Caco-2 (cell line): ENCODE data around the gene RFC1. TPM values are rescaled to one million over a fixed set of nuclear protein-coding genes. Genes with fewer than 3 reads are reported as not detected.

Source experiments
- BruUV-seq: library from RNA; stranded (reverse); fragments of 400-500 nt; replicated peaks from 2 replicates; lab custom pipeline; 2021; lab: Mats Ljungman, UMichigan
- CTCF ChIA-PET: fragments of 300-600 bp; sonication (Branson Sonifier 250); formaldehyde crosslinking; loops from one replicate; lab custom pipeline; 2022; ENCODE audit warnings: antibody characterized with exemption; lab: Charles Lee
- POLR2A ChIA-PET: fragments of 300-600 bp; sonication (Branson Sonifier 250); formaldehyde crosslinking; loops from one replicate; lab custom pipeline; 2022; ENCODE audit warnings: antibody characterized with exemption; lab: Charles Lee
- DNase-seq, 2 experiments: peaks; one replicate each; pipeline versions ENCODE4 v3.0.0 to v3.0.0-alpha.2; 2020 to 2022
- H3K27me3 ChIP-seq: replicated peaks from 2 replicates; pipeline ENCODE4 v1.6.0; 2011; ENCODE audit warnings: low read length; ENCODE audit not compliant: control insufficient read depth, insufficient read depth
- H3K36me3 ChIP-seq: 2 replicates; pipeline ENCODE4 v1.5.1; 2011; ENCODE audit warnings: low read length; ENCODE audit not compliant: control insufficient read depth, insufficient read depth
- H3K4me1 ChIP-seq: fragments of 250-450 bp; sonication (Bioruptor Pico); 2 replicates; pipeline ENCODE4 v1.5.1; 2020; ENCODE audit warnings: mild to moderate bottlenecking
- H3K4me3 ChIP-seq: 2 replicates; pipeline ENCODE4 v1.5.1; 2011; ENCODE audit warnings: low read depth, mild to moderate bottlenecking, control low read depth, low read length
- H3K9me3 ChIP-seq: fragments of 250-450 bp; sonication (Bioruptor Pico); 2 replicates; pipeline ENCODE4 v1.5.1; 2020; ENCODE audit warnings: mild to moderate bottlenecking, moderate library complexity
- H3K27ac Mint-ChIP-seq: one replicate; pipeline ENCODE4 v1.8.0; 2022; ENCODE audit warnings: mixed read lengths; ENCODE audit not compliant: unreplicated experiment
- H3K27me3 Mint-ChIP-seq: one replicate; pipeline ENCODE4 v1.8.0; 2022; ENCODE audit warnings: mixed read lengths; ENCODE audit not compliant: insufficient read depth, unreplicated experiment
- H3K36me3 Mint-ChIP-seq: one replicate; pipeline ENCODE4 v1.8.0; 2022; ENCODE audit warnings: mild to moderate bottlenecking, mixed read lengths; ENCODE audit not compliant: insufficient read depth, unreplicated experiment
- H3K4me1 Mint-ChIP-seq: one replicate; pipeline ENCODE4 v1.8.0; 2022; ENCODE audit warnings: low read depth, mixed read lengths; ENCODE audit not compliant: unreplicated experiment
- H3K4me3 Mint-ChIP-seq: one replicate; pipeline ENCODE4 v1.8.0; 2022; ENCODE audit warnings: mild to moderate bottlenecking, moderate library complexity, mixed read lengths; ENCODE audit not compliant: unreplicated experiment
- H3K9me3 Mint-ChIP-seq: one replicate; pipeline ENCODE4 v1.8.0; 2022; ENCODE audit warnings: mixed read lengths; ENCODE audit not compliant: unreplicated experiment
- intact Hi-C: fragments of 100-400 bp; cut with micrococcal nuclease; formaldehyde crosslinking; loops from one replicate; pipeline ENCODE4 v1.10.0; 2022; ENCODE audit not compliant: unreplicated experiment
- total RNA-seq: library from RNA; stranded (reverse); gene quantifications from 2 replicates; pipeline ENCODE4 v1.2.3, GENCODE V29; 2022
- TF ChIP-seq, protein P1 (sequence below), 2 experiments: fragments of 200-600 bp in 1 of 2; IDR thresholded peaks; 1 replicate in 1 of 2; 2 replicates in 1 of 2; pipeline versions ENCODE4 v1.5.1 to v1.8.0; 2011 to 2022; ENCODE audit warnings: antibody characterized with exemption in 1 of 2, control low read depth in 1 of 2, inconsistent platforms in 1 of 2, low read depth in 1 of 2, low read length in 1 of 2, mild to moderate bottlenecking in 1 of 2, moderate library complexity in 1 of 2; ENCODE audit not compliant: insufficient read depth in 1 of 2, severe bottlenecking in 1 of 2, unreplicated experiment in 1 of 2

The RFC1 gene
- total RNA-seq, 1 experiment from 2014 or later, result 63.4 TPM

DNA sequence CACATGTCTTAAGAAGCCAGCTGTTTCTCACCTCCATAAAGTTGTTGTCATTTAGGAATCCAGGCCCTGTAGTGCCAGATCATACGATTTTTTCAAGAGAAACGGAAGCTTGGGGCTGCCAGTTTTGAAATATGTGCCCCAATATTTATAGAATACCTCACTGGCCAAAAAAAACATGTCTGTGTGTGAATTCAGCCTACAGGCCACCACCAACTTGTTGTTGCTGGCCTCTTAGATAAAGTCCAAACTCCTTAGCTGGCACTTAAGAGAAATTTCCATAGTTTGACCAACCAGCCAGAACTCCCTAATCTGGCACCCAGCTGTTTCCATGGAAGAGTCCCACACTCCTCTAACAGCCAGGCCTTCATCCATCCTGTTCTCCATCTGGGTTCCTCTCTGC lies 109.7 kb downstream of the RFC1 start:
- Histone ChIP-seq H3K4me1 (no peaks in the 10 kb centered on the region; the same call in 1 of the 2 replicates), H3K9me3 (no peaks in the 10 kb centered on the region), H3K36me3 (no peaks in the 10 kb centered on the region), H3K27me3 (no peaks in the 10 kb centered on the region), H3K4me3 (no peak overlapping the region)
- Mint-ChIP-seq H3K27ac (no peak overlapping the region), H3K9me3 (no peaks in the 10 kb centered on the region), H3K4me3 (no peak overlapping the region), H3K36me3 (no peaks in the 10 kb centered on the region), H3K4me1 (no peaks in the 10 kb centered on the region), H3K27me3 (no peaks in the 10 kb centered on the region)
- TF ChIP-seq, protein P1, sequence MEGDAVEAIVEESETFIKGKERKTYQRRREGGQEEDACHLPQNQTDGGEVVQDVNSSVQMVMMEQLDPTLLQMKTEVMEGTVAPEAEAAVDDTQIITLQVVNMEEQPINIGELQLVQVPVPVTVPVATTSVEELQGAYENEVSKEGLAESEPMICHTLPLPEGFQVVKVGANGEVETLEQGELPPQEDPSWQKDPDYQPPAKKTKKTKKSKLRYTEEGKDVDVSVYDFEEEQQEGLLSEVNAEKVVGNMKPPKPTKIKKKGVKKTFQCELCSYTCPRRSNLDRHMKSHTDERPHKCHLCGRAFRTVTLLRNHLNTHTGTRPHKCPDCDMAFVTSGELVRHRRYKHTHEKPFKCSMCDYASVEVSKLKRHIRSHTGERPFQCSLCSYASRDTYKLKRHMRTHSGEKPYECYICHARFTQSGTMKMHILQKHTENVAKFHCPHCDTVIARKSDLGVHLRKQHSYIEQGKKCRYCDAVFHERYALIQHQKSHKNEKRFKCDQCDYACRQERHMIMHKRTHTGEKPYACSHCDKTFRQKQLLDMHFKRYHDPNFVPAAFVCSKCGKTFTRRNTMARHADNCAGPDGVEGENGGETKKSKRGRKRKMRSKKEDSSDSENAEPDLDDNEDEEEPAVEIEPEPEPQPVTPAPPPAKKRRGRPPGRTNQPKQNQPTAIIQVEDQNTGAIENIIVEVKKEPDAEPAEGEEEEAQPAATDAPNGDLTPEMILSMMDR (IDR thresholded peaks at IDR 0.05; ENCODE audit: insufficient read depth in 1 of 2, low read depth in 1 of 2, low read length in 1 of 2, severe bottlenecking in 1 of 2, unreplicated experiment in 1 of 2), result no peak
- intact Hi-C loops, result no loop called here
- ChIA-PET CTCF (no interaction called here), POLR2A (no interaction called here)
- DNase-seq, result no peak
- BruUV-seq, result no TSS peak

DNA sequence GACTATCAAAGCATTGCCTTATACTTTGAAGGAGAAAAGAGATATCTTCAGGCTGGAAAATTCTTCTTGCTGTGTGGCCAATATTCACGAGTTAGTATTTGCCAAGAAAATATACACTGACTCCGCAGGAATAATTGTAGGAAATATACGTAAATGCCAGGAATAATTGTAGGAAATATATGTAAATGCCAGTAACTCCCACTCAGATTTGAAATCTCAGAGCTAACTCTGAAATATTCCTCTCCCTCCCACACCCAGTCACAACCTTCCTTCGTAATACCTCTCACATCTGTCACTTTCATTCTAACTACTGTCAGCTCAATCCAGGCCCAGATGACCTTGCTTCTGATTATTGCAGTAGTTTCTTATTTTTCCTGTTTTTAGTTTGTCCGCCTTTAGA lies 110.3 kb downstream of the RFC1 start:
- no peaks in the 10 kb centered on the region for H3K9me3 Mint-ChIP-seq
- Histone ChIP-seq H3K4me3 (no peak overlapping the region), H3K27me3 (no peaks in the 10 kb centered on the region), H3K9me3 (no peaks in the 10 kb centered on the region), H3K36me3 (no peaks in the 10 kb centered on the region), H3K4me1 (no peaks in the 10 kb centered on the region; the same call in 1 of the 2 replicates)
- no peak overlapping the region for H3K4me3 Mint-ChIP-seq
- intact Hi-C loops, result no loop called here
- CTCF ChIA-PET, result no interaction called here
- no peaks in the 10 kb centered on the region for H3K27me3 Mint-ChIP-seq
- DNase-seq, result no peak
- H3K4me1 Mint-ChIP-seq, result no peaks in the 10 kb centered on the region
- TF ChIP-seq, protein P1 (IDR thresholded peaks at IDR 0.05; ENCODE audit: insufficient read depth in 1 of 2, low read depth in 1 of 2, low read length in 1 of 2, severe bottlenecking in 1 of 2, unreplicated experiment in 1 of 2), result no peak
- no TSS peak for BruUV-seq
- POLR2A ChIA-PET, result no interaction called here
- H3K36me3 Mint-ChIP-seq, result no peaks in the 10 kb centered on the region
- H3K27ac Mint-ChIP-seq, result no peak overlapping the region

DNA sequence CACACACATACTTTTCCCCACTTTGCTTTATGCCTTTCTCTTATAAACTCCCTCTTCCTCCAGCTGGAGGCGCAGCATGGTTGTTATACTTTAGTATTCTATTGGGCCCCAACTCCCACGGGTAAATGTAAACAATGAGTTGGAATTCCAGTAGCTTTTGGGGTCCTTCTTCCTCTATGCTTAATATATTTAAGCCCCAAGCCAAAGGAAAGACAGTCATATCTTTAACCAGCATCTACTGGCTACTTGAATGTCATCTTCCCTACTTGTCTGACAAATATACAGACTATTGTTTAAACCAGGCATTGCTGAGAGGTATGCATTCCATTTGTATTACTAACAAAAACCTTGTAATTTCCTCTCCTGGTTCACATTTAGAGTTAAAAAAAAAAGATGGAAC lies 110.9 kb downstream of the RFC1 start:
- Histone ChIP-seq H3K9me3 (no peaks in the 10 kb centered on the region), H3K4me1 (no peaks in the 10 kb centered on the region; the same call in 1 of the 2 replicates), H3K27me3 (no peaks in the 10 kb centered on the region), H3K36me3 (no peaks in the 10 kb centered on the region), H3K4me3 (no peak overlapping the region)
- no peak for DNase-seq
- intact Hi-C loops, result no loop called here
- H3K9me3 Mint-ChIP-seq, result no peaks in the 10 kb centered on the region
- TF ChIP-seq, protein P1 (IDR thresholded peaks at IDR 0.05; ENCODE audit: insufficient read depth in 1 of 2, low read depth in 1 of 2, low read length in 1 of 2, severe bottlenecking in 1 of 2, unreplicated experiment in 1 of 2), result no peak
- H3K4me3 Mint-ChIP-seq, result no peak overlapping the region
- no peak overlapping the region for H3K27ac Mint-ChIP-seq
- H3K36me3 Mint-ChIP-seq, result no peaks in the 10 kb centered on the region
- no peaks in the 10 kb centered on the region for H3K27me3 Mint-ChIP-seq
- ChIA-PET POLR2A (no interaction called here), CTCF (interaction anchor here (0.6 kb wide), 1 partner anchor 564 kb away, joined by 3 read pairs; no protein-coding TSS in a partner anchor)
- no peaks in the 10 kb centered on the region for H3K4me1 Mint-ChIP-seq
- no TSS peak for BruUV-seq
